ENCODE results near the gene TMEM205. TPM values are rescaled to one million over a fixed set of nuclear protein-coding genes. Genes with fewer than 3 reads are reported as not detected.

The TMEM205 gene
- total and polyA plus RNA-seq, 2 of the 8 experiments (the other 6 are each of a cell fraction or from before 2014, with no cell fraction given), result 73.5 to 423 TPM

DNA sequence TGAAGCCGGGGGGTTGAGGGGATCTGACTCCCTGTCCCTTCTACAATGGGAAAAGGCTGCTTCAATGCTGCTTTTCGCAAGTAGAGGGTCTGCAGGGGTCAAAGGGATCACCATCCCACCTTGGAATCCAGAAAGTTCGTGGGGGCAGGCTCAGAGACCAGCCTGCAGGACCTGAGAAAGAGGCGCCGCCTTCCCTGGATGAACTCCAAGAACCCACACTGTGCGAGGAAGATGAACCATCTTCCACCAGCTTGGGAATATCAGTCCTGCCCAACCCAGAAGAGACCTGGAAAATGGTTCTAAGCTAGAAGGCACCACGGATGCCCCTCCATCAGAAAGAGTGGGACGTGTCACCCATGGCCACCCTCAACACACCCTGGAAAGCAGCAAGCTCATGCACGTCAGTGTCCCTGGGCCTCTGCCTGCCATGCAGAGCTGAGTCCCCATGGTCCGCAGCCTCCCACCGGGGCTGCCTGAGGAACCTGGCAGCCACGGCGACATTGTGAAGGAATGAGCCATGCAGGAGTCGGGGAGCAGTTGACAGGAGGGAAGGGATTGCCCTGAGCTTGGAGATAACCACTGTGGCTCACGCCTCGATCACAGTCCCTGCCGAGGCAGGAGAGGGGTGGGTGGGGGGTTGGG lies 21.2 kb downstream of the TMEM205 start:
- no peak overlapping the region for H4K8ac ChIP-seq (ENCODE audit: extremely low read depth, insufficient read depth, low read length)
- H3K4me1 ChIP-seq (replicated peaks in 1 of 4; ENCODE audit: control insufficient read depth in 3 of 4, insufficient read depth in 4 of 4, low read length in 3 of 4), result peaks cover 0 to 5% (median 0%) of the 10 kb centered on the region in 4 experiments; a peak in 3 of 7 replicates
- H3K79me2 ChIP-seq (ENCODE audit: control insufficient read depth in 1 of 2, insufficient read depth in 2 of 2, low read length in 2 of 2), result no peaks in the 10 kb centered on the region
- no peak overlapping the region for H3K18ac ChIP-seq (ENCODE audit: extremely low read depth, low read length)
- H2BK120ac ChIP-seq (replicated peaks; ENCODE audit: low read depth, low read length), result no peak overlapping the region
- no peaks in the 10 kb centered on the region for H3K36me3 ChIP-seq (ENCODE audit: control insufficient read depth in 2 of 4, insufficient read depth in 4 of 4, low read length in 3 of 4)
- no peak overlapping the region for H3K4me3 ChIP-seq (ENCODE audit: extremely low read depth in 1 of 4, insufficient read depth in 2 of 4, low read depth in 3 of 4, low read length in 4 of 4)
- H4K91ac ChIP-seq (replicated peaks; ENCODE audit: insufficient read length, low read length), result no peak overlapping the region
- no peak overlapping the region for H3K9ac ChIP-seq (replicated peaks in 1 of 4; ENCODE audit: extremely low read depth in 1 of 4, low read depth in 3 of 4, low read length in 3 of 4)
- no peak overlapping the region for H3K23ac ChIP-seq (ENCODE audit: insufficient read length)
- no peaks in the 10 kb centered on the region for H4K20me1 ChIP-seq (replicated peaks in 1 of 2; ENCODE audit: control insufficient read depth in 1 of 2, insufficient read depth in 2 of 2, low read length in 2 of 2)
- WGBS, 2 experiments (ENCODE audit: extremely low coverage in 1 of 2, insufficient coverage in 1 of 2, insufficient read length in 1 of 2, insufficient replicate concordance in 2 of 2, low coverage in 1 of 2, low lambda C conversion rate in 2 of 2, missing lambda C conversion rate in 1 of 2), result 88% methylated on average over 17 of the region's 17 CpGs; no CpG with 5 or more reads in 1 of the 2 experiments
- H2BK20ac ChIP-seq (ENCODE audit: low read length), result no peak overlapping the region
- no peaks in the 10 kb centered on the region for H3K27me3 ChIP-seq (replicated peaks in 1 of 4; ENCODE audit: control insufficient read depth in 3 of 4, extremely low read depth in 1 of 4, insufficient read depth in 3 of 4, low read length in 3 of 4)
- H2BK12ac ChIP-seq (ENCODE audit: low read depth, low read length), result no peak overlapping the region
- no peak overlapping the region for H3K56ac ChIP-seq (replicated peaks; ENCODE audit: insufficient read length, low read depth, low read length)
- H2BK15ac ChIP-seq (ENCODE audit: low read length), result no peak overlapping the region
- no peaks in the 10 kb centered on the region for H3K79me1 ChIP-seq (ENCODE audit: low read depth, low read length)
- CTCF ChIA-PET (ENCODE audit: partially characterized antibody), result interaction anchor here (0.6 to 1.1 kb wide), 5 partner anchors 10 to 248 kb away, joined by 3 to 4 read pairs (median 3); no protein-coding TSS in a partner anchor
- H4K5ac ChIP-seq (ENCODE audit: insufficient read length, low read depth, low read length), result no peak overlapping the region
- no peak overlapping the region for H2AFZ ChIP-seq (ENCODE audit: low read length)
- no peak overlapping the region for H3K27ac ChIP-seq (ENCODE audit: low read depth, low read length)
- no peak overlapping the region for H2AK5ac ChIP-seq (ENCODE audit: low read depth, low read length)
- H3K14ac ChIP-seq (ENCODE audit: insufficient read length), result no peak overlapping the region
- H3K23me2 ChIP-seq (ENCODE audit: low read depth, low read length), result no peaks in the 10 kb centered on the region
- DNase-seq (ENCODE audit: low read depth in 1 of 2, low spot score in 2 of 2) (no peak), FAIRE-seq (no peak)
- no peaks in the 10 kb centered on the region for H3K9me3 ChIP-seq (ENCODE audit: insufficient read depth in 2 of 2, low read depth in 1 of 2, low read length in 1 of 2)
- no peak overlapping the region for H2BK5ac ChIP-seq (ENCODE audit: low read depth, low read length)
- no peak overlapping the region for H3K4me2 ChIP-seq (ENCODE audit: insufficient read depth in 1 of 2, low read depth in 2 of 2, low read length in 2 of 2)
- H3K4ac ChIP-seq (replicated peaks; ENCODE audit: insufficient read length, low read depth, low read length), result no peak overlapping the region
- POLR2A ChIA-PET (ENCODE audit: partially characterized antibody), result interaction anchor here (0.8 to 1.6 kb wide), 4 partner anchors 12 to 27 kb away, joined by 3 to 5 read pairs (median 4); partner anchors contain the start of gene RAB3D
- TF ChIP-seq, protein P1, sequence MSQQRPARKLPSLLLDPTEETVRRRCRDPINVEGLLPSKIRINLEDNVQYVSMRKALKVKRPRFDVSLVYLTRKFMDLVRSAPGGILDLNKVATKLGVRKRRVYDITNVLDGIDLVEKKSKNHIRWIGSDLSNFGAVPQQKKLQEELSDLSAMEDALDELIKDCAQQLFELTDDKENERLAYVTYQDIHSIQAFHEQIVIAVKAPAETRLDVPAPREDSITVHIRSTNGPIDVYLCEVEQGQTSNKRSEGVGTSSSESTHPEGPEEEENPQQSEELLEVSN (IDR thresholded peaks at IDR 0.05), result no peak
- no peak for TF ChIP-seq CREB1 (IDR thresholded peaks at IDR 0.05)
